ENCODE results near the gene TBX15.

Gene TBX15

GRCh38 chr1:118877668-118878396 is 110.3 kb downstream of the TBX15 start:
- no peak for DNase-seq

- no peak for DNase-seq
Observed at GRCh38 chr1:118871582-118872171, 116.5 kb downstream of the TBX15 start.

- no peak for DNase-seq
Observed at GRCh38 chr1:118868387-118868786, 119.8 kb downstream of the TBX15 start.

GRCh38 chr1:118866330-118866729 is 121.8 kb downstream of the TBX15 start:
- peak; percentile 8 for DNase-seq

- peak; percentile 21 for DNase-seq
Observed at GRCh38 chr1:118863688-118864087, 124.5 kb downstream of the TBX15 start.

GRCh38 chr1:118862755-118863154 is 125.4 kb downstream of the TBX15 start:
- peak; percentile 9 for DNase-seq

- no peak for DNase-seq
Observed at GRCh38 chr1:118861216-118861615, 126.9 kb downstream of the TBX15 start.

- DNase-seq = no peak
Observed at GRCh38 chr1:118859999-118860398, 128.1 kb downstream of the TBX15 start.

GRCh38 chr1:118846443-118846842 is 141.7 kb downstream of the TBX15 start:
- no peak for DNase-seq

- no peak for DNase-seq
Observed at GRCh38 chr1:118842452-118843201, 145.5 kb downstream of the TBX15 start.

- DNase-seq = no peak
Observed at GRCh38 chr1:118841521-118841920, 146.6 kb downstream of the TBX15 start.

Measured in OCI-M1 (cell line).